ENCODE data around the gene BMPR1B. TPM values are rescaled to one million over a fixed set of nuclear protein-coding genes. Genes with fewer than 3 reads are reported as not detected.

Gene BMPR1B
- total RNA-seq, 1 experiment from 2014 or later: 0.35 TPM

GRCh38 chr4:95095348-95095974, 337.7 kb downstream of the BMPR1B start:
- H3K14ac ChIP-seq (ENCODE audit: insufficient read depth, low read length): no peak overlapping the region
- H3K9me3 ChIP-seq (ENCODE audit: control insufficient read depth, low read depth, low read length): no peaks in the 10 kb centered on the region
- H3K27ac ChIP-seq (ENCODE audit: insufficient read length, low read depth, low read length): no peak overlapping the region
- no peak overlapping the region for H3K4me2 ChIP-seq (ENCODE audit: insufficient read depth, insufficient read length, low read length)
- H3K18ac ChIP-seq (ENCODE audit: insufficient read length, low read depth, low read length): no peak overlapping the region
- no peak for DNase-seq
- H3K4ac ChIP-seq (ENCODE audit: low read depth, low read length): no peak overlapping the region
- no peak overlapping the region for H3K23ac ChIP-seq (ENCODE audit: insufficient read length, low read depth, low read length)
- H3K9ac ChIP-seq (ENCODE audit: extremely low read depth, insufficient read length, low read length): no peak overlapping the region
- no peak overlapping the region for H4K8ac ChIP-seq (replicated peaks; ENCODE audit: insufficient read length, low read depth, low read length)
- Mint-ChIP-seq H3K4me3 (no peak overlapping the region), H3K27me3 (ENCODE audit: low read depth) (no peaks in the 10 kb centered on the region), H3K4me1 (peaks cover 0 to 5% of the 10 kb centered on the region in 2 experiments; a peak in 2 of 4 replicates), H3K9me3 (no peaks in the 10 kb centered on the region), H3K36me3 (ENCODE audit: insufficient read depth in 1 of 3, low read depth in 3 of 3) (no peaks in the 10 kb centered on the region), H3K27ac (no peak overlapping the region)
- no peaks in the 10 kb centered on the region for H3K27me3 ChIP-seq (ENCODE audit: insufficient read depth, low read length)
- H2AFZ ChIP-seq (ENCODE audit: low read length): no peak overlapping the region
- H2BK20ac ChIP-seq (ENCODE audit: low read depth, low read length, poor library complexity, severe bottlenecking): no peak overlapping the region
- H4K5ac ChIP-seq (ENCODE audit: insufficient read length, low read depth, low read length): no peak overlapping the region
- H2AK5ac ChIP-seq (ENCODE audit: insufficient read length, low read length): no peak overlapping the region
- no peak overlapping the region for H2BK12ac ChIP-seq (ENCODE audit: insufficient read length, low read depth, low read length)
- H2BK120ac ChIP-seq (ENCODE audit: low read depth, low read length, poor library complexity, severe bottlenecking): no peak overlapping the region
- no CpG with 5 or more reads among the region's 1 CpG for WGBS (ENCODE audit: extremely low coverage, insufficient read length, low lambda C conversion rate)
- no peaks in the 10 kb centered on the region for H4K20me1 ChIP-seq (ENCODE audit: control insufficient read depth, insufficient read depth, insufficient read length)
- H4K91ac ChIP-seq (ENCODE audit: insufficient read length, low read depth, low read length): no peak overlapping the region
- no peaks in the 10 kb centered on the region for H3K4me1 ChIP-seq (ENCODE audit: insufficient read depth, low read length)
- H3K56ac ChIP-seq (ENCODE audit: insufficient read length, low read depth, low read length): no peak overlapping the region
- no peaks in the 10 kb centered on the region for H3K79me1 ChIP-seq (ENCODE audit: insufficient read depth, low read depth, low read length, poor library complexity, severe bottlenecking)
- no peak overlapping the region for H3T11ph ChIP-seq (ENCODE audit: low read length)
- no peak overlapping the region for H2BK5ac ChIP-seq (ENCODE audit: insufficient read length, low read length)
- no peaks in the 10 kb centered on the region for H3K23me2 ChIP-seq (ENCODE audit: insufficient read length, low read depth, low read length, poor library complexity, severe bottlenecking)
- H3K79me2 ChIP-seq (ENCODE audit: insufficient read depth, low read length): no peaks in the 10 kb centered on the region
- peak; percentile 66 for TF ChIP-seq CTCF (conservative IDR thresholded peaks at IDR 0.05)
- no peak overlapping the region for H2BK15ac ChIP-seq (ENCODE audit: low read depth, low read length)

All from H9 (cell line).